ENCODE results near the gene CLDN34.

CLDN34 gene

DNA sequence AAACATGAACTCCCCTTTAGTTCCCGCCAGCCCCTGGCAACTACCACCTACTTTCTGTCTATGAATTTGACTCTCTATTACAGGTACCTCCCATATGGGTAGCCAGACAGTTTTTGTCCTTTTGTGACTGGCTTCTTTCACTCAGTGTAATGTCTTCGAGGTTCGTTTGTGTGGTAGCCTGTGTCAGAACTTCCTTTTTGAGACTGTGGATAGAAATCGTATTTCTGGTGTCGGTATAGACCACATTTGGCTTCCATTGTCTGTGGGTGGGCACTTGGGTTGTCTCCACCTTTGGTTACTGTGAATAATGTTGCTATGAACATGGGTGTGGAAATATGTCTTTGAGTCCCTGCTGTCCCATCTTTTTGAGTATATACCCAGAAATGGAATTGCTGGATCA, 5.4 kb upstream of the CLDN34 start:
- no peak for DNase-seq (ENCODE audit: low read depth)
- TF ChIP-seq CTCF (conservative IDR thresholded peaks at IDR 0.05; ENCODE audit: low read depth, low read length), result no peak
- no peak overlapping the region for H3K4me3 ChIP-seq (ENCODE audit: low read length)

DNA sequence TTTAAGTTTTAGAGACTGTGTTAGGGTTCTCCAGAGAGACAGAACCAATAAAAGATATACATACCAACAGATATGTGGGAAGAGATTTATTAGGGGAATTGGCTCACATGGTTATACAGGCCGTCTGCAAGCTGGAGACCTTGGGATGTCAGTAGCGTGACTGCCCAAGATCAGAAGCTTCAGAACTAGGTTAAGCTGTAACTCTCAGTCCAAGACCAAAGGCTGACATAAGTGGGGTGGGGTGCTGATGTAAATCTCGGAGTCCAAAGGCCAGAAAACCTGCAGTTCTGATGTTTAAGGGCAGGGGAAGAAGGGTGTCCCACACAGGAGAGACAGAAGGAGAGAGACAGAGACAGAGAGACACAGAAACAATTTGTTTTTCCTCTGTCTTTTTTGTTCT, 10.5 kb downstream of the CLDN34 start:
- DNase-seq (ENCODE audit: low read depth), result no peak
- no peak for TF ChIP-seq CTCF (conservative IDR thresholded peaks at IDR 0.05; ENCODE audit: low read depth, low read length)
- no peak overlapping the region for H3K4me3 ChIP-seq (ENCODE audit: low read length)

DNA sequence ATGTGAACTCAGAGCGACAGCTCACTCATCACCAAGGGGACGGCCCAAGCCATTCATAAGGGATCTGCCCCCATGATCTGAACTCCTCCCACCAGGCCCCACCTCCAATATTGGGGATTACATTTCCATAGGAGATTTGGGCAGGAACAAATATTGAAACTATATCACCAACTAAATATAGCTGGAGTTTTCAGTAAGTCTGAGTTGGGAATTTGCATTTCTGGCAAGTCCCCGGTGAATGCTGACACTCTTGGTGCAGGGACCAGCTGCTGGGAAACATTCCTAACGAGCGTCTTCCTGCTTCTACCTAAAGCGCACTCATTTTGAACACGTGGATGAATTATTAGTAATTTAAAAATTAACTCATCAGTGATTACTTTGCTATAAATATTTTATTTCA, 13.2 kb downstream of the CLDN34 start:
- no peak for DNase-seq (ENCODE audit: low read depth)
- no peak overlapping the region for H3K4me3 ChIP-seq (ENCODE audit: low read length)
- no peak for TF ChIP-seq CTCF (conservative IDR thresholded peaks at IDR 0.05; ENCODE audit: low read depth, low read length)

- no peak for DNase-seq (ENCODE audit: low read depth)
- TF ChIP-seq CTCF (conservative IDR thresholded peaks at IDR 0.05; ENCODE audit: low read depth, low read length), result no peak
- no peak overlapping the region for H3K4me3 ChIP-seq (ENCODE audit: low read length)
Measured at GRCh38 chrX:9980927-9981326, 13.8 kb downstream of the CLDN34 start.

- TF ChIP-seq CTCF (conservative IDR thresholded peaks at IDR 0.05; ENCODE audit: low read depth, low read length), result no peak
- no peak for DNase-seq (ENCODE audit: low read depth)
- no peak overlapping the region for H3K4me3 ChIP-seq (ENCODE audit: low read length)
Measured at GRCh38 chrX:9983441-9983840, 16.3 kb downstream of the CLDN34 start.

DNA sequence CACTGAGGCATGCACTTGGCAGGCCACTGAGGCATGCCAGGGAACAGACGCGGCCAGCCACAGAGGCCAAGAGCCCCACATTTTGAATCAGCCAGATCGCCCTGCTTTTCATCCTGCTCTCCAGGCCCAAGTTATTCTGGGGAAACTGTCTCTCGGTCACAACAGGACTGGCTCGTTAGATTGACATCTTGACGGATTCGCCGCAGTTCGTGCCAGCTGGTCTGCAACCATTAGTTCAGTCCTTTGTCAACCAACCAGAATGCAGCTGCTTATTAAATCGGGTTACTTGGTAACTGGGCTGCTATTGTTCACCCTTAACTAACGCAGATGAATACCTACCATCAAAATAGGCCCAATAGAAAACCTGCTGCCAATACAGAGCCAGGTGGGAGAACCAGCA, 16.7 kb downstream of the CLDN34 start:
- H3K4me3 ChIP-seq (ENCODE audit: low read length), result no peak overlapping the region
- TF ChIP-seq CTCF (conservative IDR thresholded peaks at IDR 0.05; ENCODE audit: low read depth, low read length), result no peak
- DNase-seq (ENCODE audit: low read depth), result no peak

- no peak for DNase-seq (ENCODE audit: low read depth)
- no peak overlapping the region for H3K4me3 ChIP-seq (ENCODE audit: low read length)
- peak; percentile 49 for TF ChIP-seq CTCF (conservative IDR thresholded peaks at IDR 0.05; ENCODE audit: low read depth, low read length)
Measured at GRCh38 chrX:9988762-9989161, 21.6 kb downstream of the CLDN34 start.
